ENCODE results near the gene NKIRAS2.

The NKIRAS2 gene

DNA sequence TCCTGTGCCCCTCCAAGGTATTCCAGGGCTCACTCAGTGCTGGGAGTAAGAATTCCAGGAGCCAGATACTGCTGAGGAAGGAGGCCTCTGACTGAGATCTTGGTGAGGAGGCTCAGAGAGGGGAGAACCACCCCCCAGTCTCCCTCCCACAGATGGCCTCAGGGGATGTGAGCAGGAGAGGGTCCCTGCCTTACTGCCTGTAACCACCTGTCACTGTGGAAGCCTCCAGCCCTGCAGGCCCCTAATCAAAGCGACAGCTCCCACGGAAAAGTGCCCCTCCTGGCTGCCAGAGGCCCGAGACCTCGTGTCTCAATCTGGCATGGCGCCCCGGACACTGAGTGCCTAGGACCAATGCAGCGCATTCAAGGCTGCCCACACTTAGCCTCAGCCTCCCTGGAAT lies 38.2 kb downstream of the NKIRAS2 start:
- DNase-seq = no peak

GRCh38 chr17:42059815-42060214 lies 39.9 kb downstream of the NKIRAS2 start:
- DNase-seq = no peak

DNA sequence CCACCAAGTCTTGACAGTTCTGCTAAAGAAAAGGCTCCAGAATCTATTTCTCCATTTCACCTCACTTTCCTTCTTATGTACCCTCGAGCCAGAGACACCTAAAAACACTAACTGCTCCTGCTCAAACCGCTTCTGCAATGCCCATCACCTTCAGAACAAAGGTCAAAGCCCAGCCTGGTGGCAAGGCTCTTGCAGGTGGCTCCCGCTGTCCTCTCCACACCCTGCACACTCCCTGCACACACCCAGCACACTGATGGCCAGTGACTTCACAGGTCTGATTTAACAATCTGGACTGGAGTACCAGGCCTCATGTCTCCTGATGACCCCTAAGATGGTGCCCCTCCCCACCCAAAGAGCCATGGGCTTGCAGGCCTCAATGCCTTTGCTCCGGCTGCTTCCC lies 40.3 kb downstream of the NKIRAS2 start:
- DNase-seq = no peak

DNA sequence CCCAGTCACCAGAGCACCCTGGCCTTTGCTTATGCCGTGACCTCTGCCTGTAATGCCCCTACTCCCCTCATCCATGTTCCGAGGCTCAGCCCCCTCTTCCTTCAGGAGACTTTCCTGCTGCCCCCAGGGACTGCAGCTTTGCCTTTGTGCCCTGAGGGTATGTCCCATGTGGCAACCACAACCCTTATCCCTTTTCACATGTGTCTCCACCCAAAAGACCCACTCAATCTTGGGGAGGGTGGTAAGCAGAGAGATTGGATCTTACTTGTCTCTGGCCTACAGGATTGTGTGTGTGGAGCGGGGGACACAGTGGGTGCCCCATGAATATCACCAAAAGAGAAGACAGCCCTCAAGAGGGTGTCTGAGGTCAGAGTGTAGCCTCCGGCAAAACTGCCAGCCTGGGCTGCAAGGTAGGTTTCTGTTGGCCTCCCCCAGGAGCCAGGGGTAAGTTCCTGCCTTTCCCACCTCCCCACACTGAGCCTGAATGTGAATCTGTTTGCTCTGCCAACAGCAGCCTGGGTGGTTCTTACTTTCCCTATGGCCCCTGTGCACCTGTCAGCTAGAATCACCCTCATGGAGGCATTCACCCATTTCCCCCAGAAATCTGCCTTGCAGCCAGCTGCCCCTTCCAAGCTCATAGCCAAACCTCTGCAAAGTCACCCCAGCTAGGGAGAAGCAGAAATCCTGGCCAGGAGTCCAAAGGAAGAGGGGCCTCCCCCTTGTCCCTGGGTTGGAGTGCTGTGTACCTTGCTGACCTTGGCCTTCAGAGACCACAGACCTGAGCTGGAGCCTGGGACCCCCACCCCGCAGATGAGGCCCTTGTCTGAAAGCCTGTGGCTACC lies 42.0 kb downstream of the NKIRAS2 start:
- no peak for DNase-seq

DNA sequence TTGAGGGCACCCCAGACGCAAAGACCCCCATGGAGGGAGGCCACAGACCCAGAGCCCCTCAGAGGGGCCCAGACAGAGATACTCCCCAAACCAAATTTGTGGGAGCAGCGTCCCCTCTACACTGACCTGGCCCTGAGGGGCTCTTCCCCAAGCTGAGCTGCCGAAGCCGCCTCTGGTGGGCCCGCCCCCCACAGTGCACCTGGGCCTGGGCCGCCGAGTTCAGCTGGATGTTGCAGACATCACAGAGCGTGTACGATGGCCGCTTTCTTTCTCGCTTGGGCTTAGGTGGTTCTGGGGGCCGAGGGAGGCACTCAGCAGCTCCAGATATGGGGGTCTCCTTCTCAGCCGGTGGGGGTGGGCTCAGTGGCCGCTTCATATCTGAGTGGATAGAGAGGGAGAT lies 42.8 kb downstream of the NKIRAS2 start:
- DNase-seq = no peak

DNA sequence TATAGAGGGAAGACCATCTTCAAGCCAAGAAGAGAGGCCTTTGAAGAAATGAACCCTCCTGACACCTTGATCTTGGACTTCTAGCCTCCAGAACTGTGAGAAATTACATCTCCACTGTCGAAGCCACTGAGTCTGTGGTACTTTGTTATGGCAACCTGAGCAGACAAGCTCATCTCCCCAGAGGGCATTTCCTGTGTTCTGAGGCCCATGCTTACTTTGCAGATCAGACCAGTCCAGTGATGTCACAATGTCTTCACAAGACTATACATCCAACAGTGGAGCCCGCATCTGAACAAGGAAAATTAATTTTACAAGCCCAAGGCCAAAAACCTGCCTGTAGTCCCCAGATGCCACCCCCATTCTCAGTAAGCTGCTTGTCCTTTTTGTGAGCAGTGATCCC lies 45.3 kb downstream of the NKIRAS2 start:
- DNase-seq = no peak

DNA sequence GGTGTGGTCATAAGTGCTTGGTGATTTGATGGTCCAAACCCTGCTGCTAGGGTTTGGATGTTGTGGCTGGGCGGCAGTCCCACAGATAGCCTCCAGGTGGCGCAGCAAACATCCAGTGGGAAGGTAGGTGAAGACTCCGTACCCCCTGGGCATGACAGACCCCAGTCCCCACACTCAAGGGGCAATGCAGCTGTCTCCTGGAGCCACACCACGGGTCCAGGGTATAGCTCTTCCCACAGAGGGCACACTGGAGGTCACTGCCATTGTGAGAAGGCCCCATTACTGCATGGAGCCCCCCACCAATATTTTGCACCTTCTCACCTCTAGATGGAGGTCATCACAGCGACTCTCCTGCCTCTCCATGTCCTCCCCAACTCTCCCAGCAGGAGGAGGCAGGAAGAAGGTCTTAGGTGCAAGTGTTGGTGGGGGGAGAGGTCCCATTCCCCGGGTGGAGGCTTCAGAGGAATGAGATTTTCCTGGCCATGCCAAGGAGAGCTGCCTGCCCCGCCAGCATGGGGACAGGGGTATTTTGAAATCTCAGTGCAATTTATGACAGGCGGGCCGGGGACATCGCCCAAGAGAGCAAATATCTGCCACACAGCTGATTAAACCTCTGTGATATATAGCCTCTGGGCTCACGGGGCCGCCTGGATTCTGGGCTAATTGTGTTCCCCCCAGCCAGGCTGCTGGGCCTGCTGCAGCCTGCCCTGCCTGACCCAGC lies 47.6 kb downstream of the NKIRAS2 start:
- peak; percentile 47 to 74 (median 61) for DNase-seq

- no peak for DNase-seq
These were observed 49.1 kb downstream of the NKIRAS2 start for GRCh38 chr17:42068979-42069378.

DNA sequence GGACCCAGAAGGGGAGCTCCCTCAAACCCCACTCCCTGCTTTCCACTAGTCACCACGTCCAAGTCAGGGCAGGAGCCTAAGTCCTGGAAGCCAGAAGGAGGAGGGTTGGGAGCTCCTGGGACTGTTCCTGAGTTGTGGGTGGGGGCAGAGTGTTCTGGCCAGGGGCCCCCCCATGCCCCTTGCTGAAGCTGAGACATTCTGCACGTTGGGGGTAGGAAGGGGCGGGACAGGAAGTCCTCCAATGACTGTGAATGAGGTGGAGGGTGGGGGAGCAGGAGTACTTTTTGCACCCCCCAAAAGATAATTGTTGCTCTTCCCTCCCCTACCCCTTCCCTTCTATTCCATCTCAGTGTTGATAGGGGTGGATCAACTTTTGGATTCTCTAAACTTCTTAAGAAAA lies 51.9 kb downstream of the NKIRAS2 start:
- DNase-seq = no peak

DNA sequence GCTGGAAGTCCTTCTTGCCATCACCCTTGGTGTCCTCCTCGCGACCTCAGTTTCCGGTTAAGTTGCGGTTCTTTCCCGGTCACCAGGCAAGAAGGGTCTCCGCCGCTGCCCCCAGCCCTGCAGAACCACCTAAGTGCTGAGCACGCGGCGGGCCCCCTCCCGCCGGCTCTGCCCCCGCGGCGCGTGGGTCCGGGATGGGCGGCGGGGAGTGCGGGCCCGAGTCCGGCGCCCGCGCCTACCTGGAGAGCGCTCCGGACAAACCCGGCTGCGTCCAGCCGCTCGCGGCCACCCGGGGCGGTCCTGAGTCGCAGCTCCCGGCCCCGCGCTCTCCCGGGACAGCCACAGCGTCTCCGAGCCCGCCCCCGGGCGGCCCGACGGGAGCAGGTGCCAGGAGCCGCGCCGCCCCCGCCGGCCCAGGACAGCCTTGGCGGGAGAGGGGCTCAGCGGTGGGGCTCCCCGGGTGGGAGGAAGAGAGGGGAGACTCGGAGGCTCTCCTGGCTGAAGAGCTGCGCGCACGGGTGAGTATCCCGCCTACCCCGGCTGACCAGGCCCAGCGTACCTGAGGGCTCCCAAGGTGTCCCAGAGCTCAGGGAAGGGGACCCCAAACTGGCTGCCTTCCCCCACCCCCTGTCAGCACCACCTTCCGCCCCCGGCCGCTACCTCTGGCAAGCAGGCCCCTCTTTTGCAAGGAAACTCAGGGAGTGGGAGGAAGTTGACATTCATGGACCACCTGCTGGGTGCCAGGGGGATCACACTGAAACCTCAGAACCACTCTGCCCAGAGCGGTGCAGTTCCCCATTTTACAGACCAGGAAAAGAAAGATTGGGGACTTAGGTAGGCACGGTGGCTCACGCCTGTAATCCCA lies 52.7 kb downstream of the NKIRAS2 start:
- DNase-seq = peak in 2 of 3 experiments; percentile 11 to 34

Measured in NCI-H1417 (cell line).